HEK293 (cell line): ENCODE data around the gene NDST3.

Experiments used
- PRDM1 ChIP-seq: fragments of 450-650 bp; formaldehyde crosslinking; IDR thresholded peaks from 2 replicates; pipeline ENCODE4; 2016; ENCODE audit warnings: missing biosample characterization, missing genetic modification characterization
- SP3 ChIP-seq: fragments of 450-650 bp; formaldehyde crosslinking; IDR thresholded peaks from 2 replicates; pipeline ENCODE4 v1.5.1; 2016; ENCODE audit warnings: missing biosample characterization, missing genetic modification characterization
- ZNF174 ChIP-seq: fragments of 450-650 bp; formaldehyde crosslinking; IDR thresholded peaks from 2 replicates; pipeline ENCODE4 v1.5.0; 2017; ENCODE audit warnings: missing biosample characterization, mild to moderate bottlenecking, missing genetic modification characterization
- ZNF549 ChIP-seq: fragments of 450-650 bp; IDR thresholded peaks from 2 replicates; pipeline ENCODE4 v1.5.1; 2018; ENCODE audit warnings: missing biosample characterization, missing genetic modification characterization, mild to moderate bottlenecking, inconsistent platforms, moderate library complexity
- ZNF792 ChIP-seq: fragments of 450-650 bp; formaldehyde crosslinking; IDR thresholded peaks from 2 replicates; pipeline ENCODE4 v1.5.1; 2016; ENCODE audit warnings: missing biosample characterization, missing genetic modification characterization
- TF ChIP-seq, protein P1 (sequence below): fragments of 450-650 bp; formaldehyde crosslinking; IDR thresholded peaks from 2 replicates; pipeline ENCODE4 v1.5.1; 2016; ENCODE audit warnings: missing biosample characterization, missing genetic modification characterization

DNA sequence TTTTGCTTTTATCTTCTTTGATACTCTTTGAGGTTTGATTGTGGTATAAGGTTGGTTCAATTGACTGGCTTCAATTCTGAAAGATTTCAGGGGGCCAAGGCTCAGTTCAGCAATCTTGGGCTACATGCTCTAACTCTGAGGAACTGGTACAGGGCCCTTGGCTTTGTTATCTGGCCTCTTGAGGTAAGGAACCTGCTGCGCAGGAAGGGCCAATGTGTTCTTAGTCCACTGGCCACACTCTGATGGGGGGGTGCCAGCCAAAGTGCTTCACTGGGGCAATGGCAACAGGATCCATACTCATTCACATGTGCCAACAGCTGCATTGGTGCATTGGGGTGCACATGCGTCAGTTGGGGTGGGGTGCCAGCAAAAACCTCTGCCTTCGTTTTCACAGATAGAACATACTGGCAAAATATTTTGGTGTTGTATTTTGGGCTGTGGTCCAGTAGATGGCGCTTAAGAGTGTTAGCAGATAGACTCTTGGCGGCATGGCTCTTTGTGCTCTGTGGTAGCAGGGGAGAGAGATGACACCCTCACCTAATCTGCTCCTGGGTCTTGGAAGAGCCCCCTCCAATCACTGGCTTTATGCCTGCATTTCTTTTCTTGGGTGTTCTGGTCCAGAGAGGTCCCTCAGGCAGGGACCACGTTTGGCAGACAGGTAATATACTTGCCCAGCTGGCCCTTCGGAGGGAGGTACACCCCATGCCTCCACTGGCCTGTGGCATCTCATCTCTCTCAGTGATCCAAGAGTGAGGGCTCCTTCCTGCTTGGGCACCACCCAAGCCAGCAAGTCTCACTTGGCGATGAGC, 42.9 kb downstream of the NDST3 start:
- TF ChIP-seq PRDM1 (tag by site-specific recombination) (no peak), SP3 (no peak), ZNF792 (tag by site-specific recombination) (no peak), ZNF174 (tag by site-specific recombination) (no peak), ZNF549 (tag by site-specific recombination) (no peak)
- TF ChIP-seq, protein P1, sequence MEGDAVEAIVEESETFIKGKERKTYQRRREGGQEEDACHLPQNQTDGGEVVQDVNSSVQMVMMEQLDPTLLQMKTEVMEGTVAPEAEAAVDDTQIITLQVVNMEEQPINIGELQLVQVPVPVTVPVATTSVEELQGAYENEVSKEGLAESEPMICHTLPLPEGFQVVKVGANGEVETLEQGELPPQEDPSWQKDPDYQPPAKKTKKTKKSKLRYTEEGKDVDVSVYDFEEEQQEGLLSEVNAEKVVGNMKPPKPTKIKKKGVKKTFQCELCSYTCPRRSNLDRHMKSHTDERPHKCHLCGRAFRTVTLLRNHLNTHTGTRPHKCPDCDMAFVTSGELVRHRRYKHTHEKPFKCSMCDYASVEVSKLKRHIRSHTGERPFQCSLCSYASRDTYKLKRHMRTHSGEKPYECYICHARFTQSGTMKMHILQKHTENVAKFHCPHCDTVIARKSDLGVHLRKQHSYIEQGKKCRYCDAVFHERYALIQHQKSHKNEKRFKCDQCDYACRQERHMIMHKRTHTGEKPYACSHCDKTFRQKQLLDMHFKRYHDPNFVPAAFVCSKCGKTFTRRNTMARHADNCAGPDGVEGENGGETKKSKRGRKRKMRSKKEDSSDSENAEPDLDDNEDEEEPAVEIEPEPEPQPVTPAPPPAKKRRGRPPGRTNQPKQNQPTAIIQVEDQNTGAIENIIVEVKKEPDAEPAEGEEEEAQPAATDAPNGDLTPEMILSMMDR (tag by site-specific recombination): no peak
